Limb (tissue), 2 donors: ENCODE data around the gene GABRP.
"Not testable (repeated sequence)": the region's sequence is repeated elsewhere in the genome, so short reads cannot be mapped to it uniquely, and the experiment has no call there.

Source experiments
- DNase-seq, 2 donors: peaks; one replicate each; pipeline ENCODE4 v3.0.0-alpha.2; 2016; ENCODE audit errors: extremely low spot score in 2 of 2

The GABRP gene

GRCh38 chr5:170791325-170791954 lies 7.9 kb downstream of the GABRP start:
- DNase-seq = peak; percentile 54 to 78

- DNase-seq = no peak
Measured at GRCh38 chr5:170792878-170793277, 9.4 kb downstream of the GABRP start.

- no peak for DNase-seq
Measured at GRCh38 chr5:170795154-170795553, 11.6 kb downstream of the GABRP start.

GRCh38 chr5:170805666-170806065 lies 22.1 kb downstream of the GABRP start:
- DNase-seq = no peak

GRCh38 chr5:170809551-170809950 lies 26.0 kb downstream of the GABRP start:
- peak in 1 of 2 donors; percentile 17 for DNase-seq

GRCh38 chr5:170811719-170812118 lies 28.2 kb downstream of the GABRP start:
- no peak for DNase-seq

- DNase-seq = no peak
Measured at GRCh38 chr5:170813231-170813630, 29.7 kb downstream of the GABRP start.

- no peak for DNase-seq
Measured at GRCh38 chr5:170817195-170817594, 33.7 kb downstream of the GABRP start.

- no peak for DNase-seq
Measured at GRCh38 chr5:170818232-170818631, 34.7 kb downstream of the GABRP start.

- DNase-seq = no peak
Measured at GRCh38 chr5:170819824-170820223, 36.3 kb downstream of the GABRP start.

- no peak for DNase-seq
Measured at GRCh38 chr5:170821257-170821800, 37.8 kb downstream of the GABRP start.

- DNase-seq = no peak
Measured at GRCh38 chr5:170826117-170826516, 42.6 kb downstream of the GABRP start.

- DNase-seq = no peak
Measured at GRCh38 chr5:170832241-170832640, 48.7 kb downstream of the GABRP start.

GRCh38 chr5:170833981-170834380 lies 50.5 kb downstream of the GABRP start:
- DNase-seq = not testable (repeated sequence)

- DNase-seq = no peak
Measured at GRCh38 chr5:170836226-170836625, 52.7 kb downstream of the GABRP start.

- DNase-seq = no peak
Measured at GRCh38 chr5:170843870-170844269, 60.3 kb downstream of the GABRP start.

- DNase-seq = no peak
Measured at GRCh38 chr5:170844651-170845050, 61.1 kb downstream of the GABRP start.

GRCh38 chr5:170846416-170846815 lies 62.9 kb downstream of the GABRP start:
- DNase-seq = no peak

- DNase-seq = no peak
Measured at GRCh38 chr5:170846846-170847245, 63.3 kb downstream of the GABRP start.

GRCh38 chr5:170848033-170848432 lies 64.5 kb downstream of the GABRP start:
- DNase-seq = no peak

GRCh38 chr5:170849374-170849773 lies 65.8 kb downstream of the GABRP start:
- no peak for DNase-seq

- DNase-seq = no peak
Measured at GRCh38 chr5:170854566-170854965, 71.0 kb downstream of the GABRP start.

GRCh38 chr5:170857066-170857465 lies 73.5 kb downstream of the GABRP start:
- DNase-seq = no peak

- no peak for DNase-seq
Measured at GRCh38 chr5:170860415-170860814, 76.9 kb downstream of the GABRP start.
